ENCODE measurements around the gene CYB5R2.

GRCh38 chr11:7677796-7678201, 4.5 kb upstream of the CYB5R2 start:
- no peak for TF ChIP-seq POLR2AphosphoS5 (IDR thresholded peaks at IDR 0.05; ENCODE audit: borderline replicate concordance, low read depth, low read length)
- TF ChIP-seq EZH2 (IDR thresholded peaks at IDR 0.05): no peak
